ENCODE data around the gene ZNF619. TPM values are rescaled to one million over a fixed set of nuclear protein-coding genes. Genes with fewer than 3 reads are reported as not detected.

Gene ZNF619
- total and polyA plus RNA-seq, 9 of the 15 experiments (the other 6 are each of a cell fraction or from before 2014, with no cell fraction given) = 1.3 to 9.1 (median 6.3) TPM

DNA sequence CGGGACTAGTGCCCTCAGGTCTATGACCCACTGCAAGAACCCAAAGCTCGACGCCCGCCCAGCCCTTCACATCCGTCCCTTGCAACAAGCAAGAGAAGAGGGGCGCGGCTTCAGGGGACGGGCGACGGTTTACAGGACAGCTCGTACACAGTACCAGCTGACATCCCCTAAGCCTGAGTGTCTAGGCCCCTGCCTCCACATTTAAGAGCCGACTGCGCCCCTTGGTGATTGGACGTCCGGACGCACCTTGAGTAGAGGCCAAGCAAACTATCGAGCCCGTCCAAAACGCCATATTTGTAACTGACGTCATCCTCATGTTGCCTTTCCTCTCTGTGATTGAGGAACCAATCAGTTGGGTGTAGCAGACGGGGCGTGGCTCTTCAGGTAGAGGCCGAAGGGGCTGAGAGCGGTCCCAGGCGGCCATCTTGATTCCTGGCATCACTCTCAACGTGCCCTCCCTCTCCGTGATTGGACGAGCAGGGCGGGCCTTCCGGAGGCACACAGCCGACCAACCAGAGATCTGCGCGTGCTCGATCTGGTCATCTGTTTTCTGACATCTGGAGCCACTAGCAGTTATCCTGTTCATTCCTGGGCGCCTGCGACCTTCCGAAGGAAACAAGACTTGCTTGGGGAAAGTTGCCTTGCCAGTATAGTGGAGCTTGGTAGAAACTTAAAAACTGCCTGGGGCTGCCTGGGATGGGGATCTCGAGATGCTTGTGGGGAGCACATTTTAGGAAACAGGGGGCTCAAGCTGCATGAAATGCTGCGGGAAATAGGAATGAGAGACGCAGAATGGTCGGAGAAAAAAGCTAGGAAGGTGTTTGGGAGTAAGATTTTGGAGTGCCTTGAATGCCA, 23.8 kb upstream of the ZNF619 start (continued):
- TF ChIP-seq HBP1 (CRISPR knock-in tag; IDR thresholded peaks at IDR 0.05) = 0 out of 2 replicates have a peak, but pooled peaks have one; percentile 56
- TF ChIP-seq ESRRB (CRISPR knock-in tag; IDR thresholded peaks at IDR 0.05; ENCODE audit: borderline replicate concordance) = no peak
- TF ChIP-seq, protein P1, sequence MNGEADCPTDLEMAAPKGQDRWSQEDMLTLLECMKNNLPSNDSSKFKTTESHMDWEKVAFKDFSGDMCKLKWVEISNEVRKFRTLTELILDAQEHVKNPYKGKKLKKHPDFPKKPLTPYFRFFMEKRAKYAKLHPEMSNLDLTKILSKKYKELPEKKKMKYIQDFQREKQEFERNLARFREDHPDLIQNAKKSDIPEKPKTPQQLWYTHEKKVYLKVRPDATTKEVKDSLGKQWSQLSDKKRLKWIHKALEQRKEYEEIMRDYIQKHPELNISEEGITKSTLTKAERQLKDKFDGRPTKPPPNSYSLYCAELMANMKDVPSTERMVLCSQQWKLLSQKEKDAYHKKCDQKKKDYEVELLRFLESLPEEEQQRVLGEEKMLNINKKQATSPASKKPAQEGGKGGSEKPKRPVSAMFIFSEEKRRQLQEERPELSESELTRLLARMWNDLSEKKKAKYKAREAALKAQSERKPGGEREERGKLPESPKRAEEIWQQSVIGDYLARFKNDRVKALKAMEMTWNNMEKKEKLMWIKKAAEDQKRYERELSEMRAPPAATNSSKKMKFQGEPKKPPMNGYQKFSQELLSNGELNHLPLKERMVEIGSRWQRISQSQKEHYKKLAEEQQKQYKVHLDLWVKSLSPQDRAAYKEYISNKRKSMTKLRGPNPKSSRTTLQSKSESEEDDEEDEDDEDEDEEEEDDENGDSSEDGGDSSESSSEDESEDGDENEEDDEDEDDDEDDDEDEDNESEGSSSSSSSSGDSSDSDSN (IDR thresholded peaks at IDR 0.05; ENCODE audit: borderline replicate concordance in 1 of 2, low read depth in 2 of 2, low read length in 2 of 2) = 0 out of 4 replicates have a peak, but pooled peaks of 1 of the 2 experiments have one; percentile 31
- 0 out of 2 replicates have a peak, but pooled peaks have one; percentile 77 for TF ChIP-seq RHOXF2B (CRISPR knock-in tag; conservative IDR thresholded peaks at IDR 0.05)
- peak; percentile 75 for TF ChIP-seq SAP30 (IDR thresholded peaks at IDR 0.05; ENCODE audit: borderline replicate concordance, insufficient read depth, low read depth, low read length, poor library complexity, severe bottlenecking)
- TF ChIP-seq, protein P2, sequence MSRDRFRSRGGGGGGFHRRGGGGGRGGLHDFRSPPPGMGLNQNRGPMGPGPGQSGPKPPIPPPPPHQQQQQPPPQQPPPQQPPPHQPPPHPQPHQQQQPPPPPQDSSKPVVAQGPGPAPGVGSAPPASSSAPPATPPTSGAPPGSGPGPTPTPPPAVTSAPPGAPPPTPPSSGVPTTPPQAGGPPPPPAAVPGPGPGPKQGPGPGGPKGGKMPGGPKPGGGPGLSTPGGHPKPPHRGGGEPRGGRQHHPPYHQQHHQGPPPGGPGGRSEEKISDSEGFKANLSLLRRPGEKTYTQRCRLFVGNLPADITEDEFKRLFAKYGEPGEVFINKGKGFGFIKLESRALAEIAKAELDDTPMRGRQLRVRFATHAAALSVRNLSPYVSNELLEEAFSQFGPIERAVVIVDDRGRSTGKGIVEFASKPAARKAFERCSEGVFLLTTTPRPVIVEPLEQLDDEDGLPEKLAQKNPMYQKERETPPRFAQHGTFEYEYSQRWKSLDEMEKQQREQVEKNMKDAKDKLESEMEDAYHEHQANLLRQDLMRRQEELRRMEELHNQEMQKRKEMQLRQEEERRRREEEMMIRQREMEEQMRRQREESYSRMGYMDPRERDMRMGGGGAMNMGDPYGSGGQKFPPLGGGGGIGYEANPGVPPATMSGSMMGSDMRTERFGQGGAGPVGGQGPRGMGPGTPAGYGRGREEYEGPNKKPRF (IDR thresholded peaks at IDR 0.05; ENCODE audit: low read depth, low read length) = no peak
- TF ChIP-seq CREB3 (tag; conservative IDR thresholded peaks at IDR 0.05; ENCODE audit: low read depth) = no peak
- no peak for TF ChIP-seq ZBTB49 (CRISPR knock-in tag; IDR thresholded peaks at IDR 0.05; ENCODE audit: borderline replicate concordance)
- TF ChIP-seq ILF3 (IDR thresholded peaks at IDR 0.05; ENCODE audit: borderline replicate concordance) = no peak
- TF ChIP-seq LARP7 (IDR thresholded peaks at IDR 0.05) = no peak
- no peak for TF ChIP-seq MECOM (CRISPR knock-in tag; IDR thresholded peaks at IDR 0.05)
- TF ChIP-seq ZNF232 (CRISPR knock-in tag; IDR thresholded peaks at IDR 0.05) = no peak
- TF ChIP-seq TBL1XR1 (IDR thresholded peaks at IDR 0.05; ENCODE audit: low read length in 2 of 2) = no peak
- no peak for TF ChIP-seq CBX2 (IDR thresholded peaks at IDR 0.05; ENCODE audit: insufficient read depth, low read length, poor library complexity, severe bottlenecking)
- TF ChIP-seq KLF10 (CRISPR knock-in tag; IDR thresholded peaks at IDR 0.05) = no peak
- TF ChIP-seq HSF4 (CRISPR knock-in tag; IDR thresholded peaks at IDR 0.05; ENCODE audit: borderline replicate concordance) = no peak

Data from K562 (cell line).